ENCODE results near the gene NLRP6.
"Not testable (repeated sequence)": the region's sequence is repeated elsewhere in the genome, so short reads cannot be mapped to it uniquely, and the experiment has no call there.

The NLRP6 gene

DNA sequence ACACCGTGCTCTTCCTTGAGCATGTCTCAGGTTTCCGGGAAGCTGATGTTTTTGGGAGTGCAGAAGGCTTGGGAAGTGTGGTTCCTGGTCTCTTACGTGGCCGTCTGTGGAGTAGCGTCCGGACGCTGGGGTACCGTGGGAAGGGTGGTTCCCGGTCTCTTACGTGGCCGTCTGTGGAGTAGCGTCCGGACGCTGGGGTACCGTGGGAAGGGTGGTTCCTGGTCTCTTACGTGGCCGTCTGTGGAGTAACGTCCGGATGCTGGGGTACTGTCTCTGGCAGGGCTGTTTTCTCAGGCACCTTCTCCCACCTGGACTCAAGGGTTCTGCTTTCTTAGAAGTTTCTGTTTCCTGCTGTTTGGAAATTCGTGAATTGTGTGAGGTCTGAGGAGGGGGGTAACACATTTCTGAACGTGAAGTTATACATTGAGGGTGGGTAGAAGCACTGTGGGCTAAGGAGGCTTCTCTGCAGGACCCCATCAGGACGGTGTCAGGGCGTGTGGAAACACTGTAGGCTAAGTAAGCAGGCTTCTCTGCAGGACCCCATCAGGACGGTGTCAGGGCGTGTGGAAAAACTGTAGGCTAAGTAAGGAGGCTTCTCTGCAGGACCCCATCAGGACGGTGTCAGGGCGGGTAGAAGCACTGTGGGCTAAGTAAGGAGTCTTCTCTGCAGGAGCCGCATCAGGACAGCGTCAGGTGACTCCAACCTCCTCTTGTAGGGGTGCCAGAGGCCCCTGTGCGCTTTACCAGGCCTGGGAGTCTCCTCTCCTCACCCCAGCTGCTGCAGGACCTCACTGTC lies 47.8 kb downstream of the NLRP6 start:
- DNase-seq (ENCODE audit: low read depth): no peak

DNA sequence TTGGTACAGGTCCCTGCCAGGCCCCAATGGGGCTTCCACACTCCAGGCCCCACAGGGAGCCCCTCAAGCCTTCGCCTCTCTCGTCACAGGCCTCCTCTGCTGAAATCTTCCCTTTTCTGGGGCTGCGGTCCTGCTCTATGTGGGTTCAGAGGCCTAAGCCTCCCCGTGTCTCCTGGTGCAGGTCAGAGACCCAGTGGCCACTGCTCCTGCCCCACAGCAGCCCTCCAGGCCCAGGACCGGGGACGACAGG lies 48.3 kb downstream of the NLRP6 start:
- no peak for DNase-seq (ENCODE audit: low read depth)

DNA sequence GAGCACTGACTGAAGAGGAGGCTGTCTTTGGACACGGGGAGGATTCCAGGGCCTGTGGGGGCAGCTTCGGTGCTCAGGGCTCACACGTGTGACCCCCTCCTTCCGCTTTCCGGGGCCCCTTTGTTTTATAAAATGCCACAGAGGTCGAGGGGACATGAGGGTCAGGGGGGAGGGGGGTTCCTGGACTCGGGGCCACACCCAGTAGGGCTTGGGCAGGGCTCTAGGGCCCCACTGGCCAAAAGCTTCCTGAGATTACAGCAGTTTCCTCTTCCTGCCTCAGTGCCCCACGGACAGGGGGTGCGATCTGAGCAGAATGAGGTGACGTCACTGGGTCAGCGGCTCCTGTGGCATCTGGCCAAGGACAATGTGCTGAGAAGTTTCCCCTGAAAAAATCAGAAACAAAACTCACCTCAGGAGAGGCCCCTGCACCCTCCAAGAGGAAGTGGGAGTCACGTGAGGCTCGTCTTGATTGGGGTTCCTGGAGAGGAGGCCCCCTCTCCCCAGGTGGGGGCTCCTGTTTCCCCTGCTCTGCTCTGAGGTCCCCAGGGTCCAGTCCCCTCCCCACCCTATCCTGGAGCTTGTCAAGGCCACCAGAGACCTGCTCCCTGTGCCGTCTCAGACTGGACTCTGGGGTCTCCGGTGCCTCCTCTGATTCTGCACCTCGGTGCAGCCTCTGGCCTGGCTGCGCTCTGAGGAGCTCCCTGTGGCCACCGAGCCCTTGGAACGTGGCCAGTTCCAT lies 48.8 kb downstream of the NLRP6 start:
- peak; percentile 37 for DNase-seq (ENCODE audit: low read depth)

DNA sequence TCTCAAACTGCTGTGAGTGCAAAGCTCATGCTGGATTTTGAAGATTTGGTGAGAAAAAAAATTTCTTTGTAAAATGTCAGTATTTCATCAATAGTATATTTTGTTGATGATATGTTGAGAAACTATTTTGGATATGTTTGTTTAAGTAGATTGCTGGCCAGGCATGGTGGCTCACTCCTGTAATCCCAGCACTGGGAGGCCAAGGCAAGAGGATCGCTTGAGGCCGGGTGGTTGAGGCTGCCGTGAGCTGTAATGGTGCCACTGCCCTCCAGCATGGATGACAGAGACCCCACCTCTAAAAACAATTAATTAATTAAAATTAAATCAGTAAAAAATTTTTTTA lies 49.3 kb downstream of the NLRP6 start:
- no peak for DNase-seq (ENCODE audit: low read depth)

DNA sequence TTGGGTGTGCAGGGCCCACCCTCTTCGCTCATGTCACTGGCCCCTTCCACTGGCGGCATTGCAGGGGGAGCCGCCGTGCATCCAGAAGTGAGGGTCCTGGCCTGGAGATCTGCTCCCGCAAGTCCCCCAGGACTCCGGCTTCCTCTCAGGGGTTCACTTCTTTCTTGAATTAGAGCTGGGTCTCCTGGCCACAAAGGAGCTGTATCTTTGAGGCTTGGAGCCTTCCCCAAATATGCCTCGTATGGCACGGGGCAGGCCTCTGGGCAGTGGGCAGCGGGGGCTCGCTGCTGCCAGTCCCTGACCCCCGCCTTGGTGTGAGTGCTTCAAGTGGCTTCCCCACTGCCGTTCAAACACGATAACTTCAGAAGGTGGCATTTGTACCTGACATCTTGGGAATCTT lies 49.8 kb downstream of the NLRP6 start:
- no peak for DNase-seq (ENCODE audit: low read depth)

DNA sequence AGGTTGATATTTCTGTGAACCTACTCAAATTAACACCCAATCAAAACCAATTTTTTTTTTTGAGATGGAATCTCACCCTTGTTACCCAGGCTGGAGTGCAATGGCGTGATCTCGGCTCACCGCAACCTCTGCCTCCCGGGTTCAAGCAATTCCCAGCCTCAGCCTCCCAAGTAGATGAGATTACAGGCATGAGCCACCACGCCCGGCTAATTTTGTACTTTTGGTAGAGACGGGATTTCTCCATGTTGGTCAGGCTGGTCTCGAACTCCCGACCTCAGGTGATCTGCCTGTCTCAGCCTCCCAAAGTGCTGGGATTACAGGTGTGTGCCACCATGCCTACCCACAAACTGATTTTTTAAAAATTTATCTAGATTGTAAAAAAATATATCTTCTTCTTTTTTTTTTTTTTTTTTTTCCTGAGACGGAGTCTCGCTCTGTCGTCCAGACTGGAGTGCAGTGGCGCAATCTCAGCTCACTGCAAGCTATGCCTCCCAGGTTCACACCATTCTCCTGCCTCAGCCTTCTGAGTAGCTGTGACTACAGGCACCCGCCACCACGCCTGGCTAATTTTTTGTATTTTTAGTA lies 50.4 kb downstream of the NLRP6 start:
- not testable (repeated sequence) for DNase-seq (ENCODE audit: low read depth)

DNA sequence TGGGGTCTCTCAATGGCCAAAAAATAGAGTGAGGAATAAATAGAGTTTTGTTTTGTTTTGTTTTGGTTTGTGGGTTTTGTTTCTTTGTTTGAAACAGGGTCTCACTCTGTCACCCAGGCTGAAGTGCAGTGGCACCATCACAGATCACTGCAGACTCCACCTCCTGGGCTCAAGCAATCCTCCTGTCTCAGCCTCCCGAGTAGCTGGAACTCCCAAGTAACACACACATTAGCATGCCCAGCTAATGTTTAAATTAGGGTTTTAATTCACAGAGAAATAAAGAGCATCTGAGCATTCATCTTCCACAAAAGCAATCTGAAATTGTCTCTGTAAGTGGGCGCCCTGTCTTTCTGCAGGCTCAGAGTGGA lies 51.7 kb downstream of the NLRP6 start:
- no peak for DNase-seq (ENCODE audit: low read depth)

DNA sequence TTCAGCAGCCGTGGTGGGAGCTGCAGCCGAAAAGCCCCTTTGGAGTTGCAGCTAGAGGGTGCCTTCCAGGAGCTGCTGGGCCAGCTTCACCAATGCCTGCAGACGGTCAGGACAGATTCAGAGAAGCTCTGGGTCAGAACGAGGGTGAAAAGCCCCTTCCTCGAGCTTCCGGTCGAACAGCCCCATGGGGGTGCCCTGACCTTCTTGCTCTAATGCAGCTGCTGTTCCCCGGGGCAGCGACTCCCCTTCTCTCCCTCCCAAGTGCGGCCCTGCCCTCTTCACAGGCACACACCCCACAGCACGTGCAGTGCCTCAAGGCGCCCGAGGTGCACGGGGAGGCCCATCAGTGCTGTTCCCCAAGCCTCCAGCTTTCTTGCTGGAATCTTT lies 52.1 kb downstream of the NLRP6 start:
- DNase-seq (ENCODE audit: low read depth): no peak

DNA sequence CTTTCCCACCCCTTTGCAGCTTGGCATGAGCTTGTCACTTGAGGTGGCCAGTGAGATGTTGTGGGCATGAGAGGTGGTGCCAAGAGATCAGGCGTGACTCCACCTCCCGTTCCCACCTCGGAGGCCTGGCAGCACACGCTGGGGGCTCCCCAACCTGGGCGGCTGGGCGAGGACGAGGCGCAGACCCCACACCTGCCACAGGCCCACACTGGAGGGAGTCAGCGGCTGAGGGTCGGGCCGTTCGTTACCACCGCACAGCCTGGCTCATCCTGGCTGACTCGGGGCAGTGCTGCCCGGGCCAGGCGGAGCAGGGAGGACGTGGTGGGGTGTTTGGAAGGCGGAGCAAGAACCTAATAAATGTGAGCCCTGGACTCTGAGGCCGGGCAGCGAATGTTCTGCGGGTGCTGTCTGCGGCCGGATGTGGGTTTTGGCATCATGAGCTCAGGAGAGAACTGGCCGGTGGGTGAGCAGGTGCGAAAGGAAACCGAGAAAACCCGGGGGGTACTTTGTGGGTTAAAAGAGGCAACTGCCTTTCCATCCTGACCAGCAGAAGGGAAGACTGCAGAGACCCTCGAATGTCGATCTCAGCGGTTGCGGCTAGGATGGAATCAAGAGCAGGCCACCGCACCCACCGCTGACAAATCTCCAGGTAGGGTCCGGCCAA lies 52.6 kb downstream of the NLRP6 start:
- DNase-seq (ENCODE audit: low read depth): no peak

DNA sequence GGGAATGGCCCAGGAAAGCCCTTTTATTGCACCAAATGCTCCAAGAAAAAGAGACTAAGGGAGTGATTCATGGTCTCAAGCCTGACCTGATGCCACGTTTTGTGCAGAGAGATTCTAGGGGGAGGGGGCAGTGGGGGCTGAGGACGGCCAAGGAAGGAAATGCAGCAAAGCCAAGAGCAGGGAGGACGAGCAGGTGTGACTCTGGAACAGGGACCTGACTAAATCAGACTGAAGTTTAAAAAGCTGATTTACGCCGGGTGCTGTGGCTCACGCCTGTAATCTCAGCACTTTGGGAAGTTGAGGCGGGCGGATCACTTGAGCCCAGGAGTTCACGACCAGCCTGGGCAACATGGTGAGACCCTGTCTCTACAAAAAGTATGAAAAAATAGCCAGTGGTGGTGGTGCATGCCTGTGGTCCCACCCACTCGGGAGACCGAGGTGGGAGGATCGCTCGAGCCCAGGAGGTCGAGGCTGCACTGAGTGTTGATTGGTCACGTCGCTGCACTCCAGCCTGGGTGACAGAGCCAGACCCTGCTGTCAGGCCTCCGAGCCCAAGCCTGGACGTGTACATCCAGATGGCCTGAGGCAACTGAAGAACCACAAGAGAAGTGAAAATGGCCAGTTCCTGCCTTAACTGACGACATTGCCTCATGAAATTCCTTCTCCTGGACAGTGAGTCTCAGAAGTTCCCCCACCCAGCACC lies 53.3 kb downstream of the NLRP6 start:
- no peak for DNase-seq (ENCODE audit: low read depth)

DNA sequence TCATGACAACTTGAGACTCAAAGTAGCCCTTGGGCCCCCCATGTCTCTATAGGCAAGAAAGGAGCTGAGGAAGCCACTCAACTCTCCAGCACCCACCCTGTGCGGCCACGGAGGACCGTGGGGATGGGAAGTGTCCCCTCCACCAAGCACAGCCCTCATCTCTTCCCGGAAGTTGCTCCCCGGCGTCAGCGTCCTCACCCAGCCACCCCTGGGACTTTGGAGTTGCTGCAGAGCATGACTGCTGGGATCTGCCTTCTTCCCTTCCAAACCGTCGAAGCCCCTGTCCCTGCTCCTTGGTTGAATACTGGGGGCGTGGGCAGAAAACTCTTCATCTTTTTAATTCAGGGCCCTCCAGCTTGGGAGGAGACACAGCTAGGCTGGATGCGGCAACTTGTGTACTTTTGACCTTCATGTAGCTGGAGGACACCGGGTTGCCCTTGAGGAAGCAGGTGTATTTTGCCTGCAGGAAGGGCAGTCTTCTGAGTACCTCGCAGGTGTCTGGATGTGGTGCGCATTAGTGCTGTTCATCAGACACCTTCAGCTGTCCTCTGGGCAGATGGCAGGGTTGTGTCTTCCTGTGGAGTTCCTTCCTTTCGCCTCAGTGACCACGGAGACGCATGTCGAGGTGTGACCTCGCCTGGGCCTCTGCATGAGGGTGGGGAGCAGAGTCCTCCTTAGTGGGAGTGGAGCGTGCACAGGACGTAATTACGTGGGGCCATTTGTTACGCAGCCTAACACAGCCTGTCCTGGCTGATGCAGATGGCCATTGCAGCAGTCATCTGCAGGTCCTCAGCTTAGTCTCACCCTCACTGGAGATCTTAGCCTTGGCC lies 54.7 kb downstream of the NLRP6 start:
- no peak for DNase-seq (ENCODE audit: low read depth)

DNA sequence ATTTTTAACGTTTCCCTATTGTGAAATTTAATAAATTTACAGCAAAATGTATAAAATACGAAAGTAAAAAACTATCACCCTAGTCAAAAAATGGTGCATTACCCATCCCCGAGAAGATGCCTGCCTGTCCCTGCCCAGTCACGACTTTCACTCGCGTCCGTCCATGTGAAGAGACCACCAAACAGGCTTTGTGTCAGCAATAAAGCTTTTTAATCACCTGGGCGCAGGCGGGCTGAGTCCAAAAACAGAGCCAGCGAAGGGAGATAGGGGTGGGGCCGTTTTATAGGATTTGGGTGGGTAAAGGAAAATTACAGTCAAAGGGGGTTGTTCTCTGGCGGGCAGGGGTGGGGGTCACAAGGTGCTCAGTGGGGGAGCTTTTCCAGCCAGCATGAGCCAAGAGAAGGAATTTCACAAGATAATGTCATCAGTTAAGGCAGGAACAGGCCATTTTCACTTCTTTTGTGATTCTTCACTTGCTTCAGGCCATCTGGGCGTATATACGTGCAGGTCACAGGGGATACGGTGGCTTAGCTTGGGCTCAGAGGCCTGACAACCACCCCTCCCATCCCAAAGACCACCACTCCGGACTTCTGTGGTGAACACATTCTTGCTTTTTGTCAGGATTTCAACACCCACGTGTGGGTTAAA lies 55.5 kb downstream of the NLRP6 start:
- DNase-seq (ENCODE audit: low read depth): not testable (repeated sequence)

DNA sequence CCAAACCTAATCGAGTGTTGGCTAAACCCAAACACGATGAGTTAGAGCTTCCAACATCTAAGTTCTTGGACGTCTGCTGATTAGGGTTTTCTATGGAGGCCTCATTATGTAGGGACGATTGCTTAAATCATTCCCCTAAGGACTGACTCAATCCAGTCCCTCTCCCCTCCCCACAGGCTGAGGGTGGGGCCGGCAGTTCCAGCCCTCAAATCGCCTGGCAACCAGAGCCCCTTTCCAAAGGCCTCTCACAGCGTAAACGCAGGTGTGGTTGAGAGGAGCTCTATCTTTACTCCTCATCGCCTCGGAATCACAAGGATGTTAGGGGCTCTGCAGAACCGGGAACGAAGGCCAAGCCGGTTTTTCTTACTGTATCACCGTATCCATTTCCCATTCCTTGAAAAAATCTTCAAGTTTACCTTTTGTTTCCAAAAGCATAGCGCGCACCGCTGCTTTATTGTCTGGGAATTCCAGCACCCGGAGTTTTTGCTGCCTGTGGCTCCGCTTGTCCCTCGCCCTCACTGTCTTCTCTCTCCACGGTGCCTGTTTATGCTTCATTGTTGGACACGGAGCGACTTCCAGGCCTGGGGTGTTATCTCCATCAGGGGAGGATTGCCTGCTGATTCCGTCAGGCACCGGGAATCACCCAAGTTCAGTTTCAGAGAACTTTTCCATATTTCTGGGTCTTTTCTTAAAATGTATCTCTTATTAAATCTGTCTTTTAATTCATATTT lies 56.2 kb downstream of the NLRP6 start:
- DNase-seq (ENCODE audit: low read depth): no peak
